ENCODE measurements around the gene CRB2.
"Not testable (repeated sequence)": the region's sequence is repeated elsewhere in the genome, so short reads cannot be mapped to it uniquely, and the experiment has no call there.

Gene CRB2

GRCh38 chr9:123329329-123329955 lies 26.6 kb upstream of the CRB2 start:
- no peak for DNase-seq (ENCODE audit: low spot score)

- no peak for DNase-seq (ENCODE audit: low spot score)
Measured at GRCh38 chr9:123331346-123332060, 24.5 kb upstream of the CRB2 start.

GRCh38 chr9:123333058-123333669 lies 22.8 kb upstream of the CRB2 start:
- not testable (repeated sequence) for DNase-seq (ENCODE audit: low spot score)

DNA sequence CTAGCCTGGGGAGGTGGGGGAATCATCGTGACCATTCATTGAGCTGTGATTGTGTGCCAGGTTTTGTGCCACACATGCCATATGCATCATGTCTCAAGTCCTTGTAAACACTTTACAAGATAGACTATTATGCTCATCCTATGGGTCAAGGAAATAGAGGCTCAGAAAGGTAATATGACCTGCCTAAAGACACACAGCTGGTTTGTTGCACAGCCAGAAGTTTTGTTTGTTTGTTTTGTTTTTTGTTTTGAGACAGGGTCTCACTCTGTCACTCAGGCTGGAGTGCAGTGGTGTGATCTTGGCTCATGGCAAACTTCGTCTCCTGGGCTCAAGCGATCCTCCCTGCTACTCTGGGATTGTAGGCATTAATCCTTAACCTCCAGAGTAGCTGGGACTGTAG lies 21.4 kb upstream of the CRB2 start:
- no peak for DNase-seq (ENCODE audit: low spot score)

DNA sequence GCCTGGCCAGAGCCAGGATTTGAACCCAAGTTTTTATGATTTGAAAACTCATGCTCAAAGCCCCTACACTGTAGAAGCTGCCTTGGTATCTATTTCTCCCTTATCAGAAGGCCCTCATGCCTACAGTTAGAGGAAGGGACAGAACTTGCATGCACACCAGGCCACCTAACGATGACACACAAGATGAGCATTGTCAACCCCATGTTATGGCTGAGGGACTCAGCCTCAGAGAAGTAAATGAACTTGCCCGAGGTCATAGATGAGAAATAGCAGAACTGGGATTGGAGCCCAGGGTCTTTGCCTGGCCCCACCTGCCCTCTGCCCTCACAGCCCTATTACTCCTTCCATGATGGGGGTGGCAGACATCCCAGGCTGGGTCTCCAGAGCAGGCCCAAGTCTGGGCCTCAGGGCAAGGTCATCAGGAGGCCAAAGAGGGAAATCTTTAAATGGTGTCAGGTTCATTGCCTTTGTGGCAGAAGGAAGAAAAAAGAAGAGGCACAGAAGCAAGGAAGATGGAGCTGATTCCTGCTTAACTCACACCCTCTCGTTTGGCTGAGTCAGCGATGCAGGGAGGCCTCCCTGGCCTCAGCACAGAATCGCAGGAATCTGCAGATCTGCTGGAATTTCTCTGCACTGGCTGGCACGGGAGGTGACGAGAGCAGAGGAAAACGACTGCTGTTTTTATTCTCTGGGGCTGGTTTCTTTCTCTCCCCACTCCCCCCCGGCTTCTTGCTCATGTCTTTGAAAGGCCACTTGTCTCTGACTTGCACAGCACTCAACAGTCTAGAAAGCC lies 20.6 kb upstream of the CRB2 start:
- DNase-seq (ENCODE audit: low spot score): no peak

DNA sequence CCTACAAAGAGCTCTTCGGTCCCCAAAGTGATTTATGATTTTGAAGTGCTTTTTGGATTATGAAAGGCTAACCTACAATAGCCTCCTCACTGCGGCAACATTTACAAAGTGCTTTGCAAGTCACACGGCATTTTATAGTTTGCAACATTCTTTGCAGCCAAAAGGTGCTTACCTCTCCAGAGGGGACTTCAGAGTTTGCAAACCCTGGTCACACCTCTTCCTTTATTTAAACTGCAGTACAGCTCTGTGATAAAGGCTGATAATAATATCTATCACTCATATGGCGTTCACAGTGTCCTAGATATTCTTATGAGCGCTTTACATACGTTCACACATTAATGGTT lies 20.0 kb upstream of the CRB2 start:
- DNase-seq (ENCODE audit: low spot score): no peak

DNA sequence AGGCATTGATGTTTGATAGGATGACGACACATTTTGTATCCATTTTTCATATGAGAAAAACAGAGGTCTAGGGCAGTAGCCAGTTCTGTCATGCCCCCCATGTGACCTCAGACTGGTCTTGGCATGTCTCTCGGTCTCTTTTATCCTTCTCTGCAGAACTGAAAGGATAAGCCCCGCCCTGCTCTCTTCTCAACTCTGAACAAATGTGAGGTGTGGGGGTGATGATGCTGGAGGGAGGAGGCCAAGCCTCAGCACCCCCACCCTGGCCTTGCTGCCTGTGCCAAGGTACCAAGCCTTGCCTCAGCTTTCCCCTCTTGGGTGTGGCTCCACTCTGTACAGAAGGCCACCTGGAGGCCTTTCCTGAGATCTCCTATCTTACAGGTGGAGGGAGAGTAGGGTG lies 19.5 kb upstream of the CRB2 start:
- no peak for DNase-seq (ENCODE audit: low spot score)

GRCh38 chr9:123336959-123337358 lies 19.0 kb upstream of the CRB2 start:
- no peak for DNase-seq (ENCODE audit: low spot score)

- DNase-seq (ENCODE audit: low spot score): no peak
Measured at GRCh38 chr9:123337971-123338370, 18.0 kb upstream of the CRB2 start.

DNA sequence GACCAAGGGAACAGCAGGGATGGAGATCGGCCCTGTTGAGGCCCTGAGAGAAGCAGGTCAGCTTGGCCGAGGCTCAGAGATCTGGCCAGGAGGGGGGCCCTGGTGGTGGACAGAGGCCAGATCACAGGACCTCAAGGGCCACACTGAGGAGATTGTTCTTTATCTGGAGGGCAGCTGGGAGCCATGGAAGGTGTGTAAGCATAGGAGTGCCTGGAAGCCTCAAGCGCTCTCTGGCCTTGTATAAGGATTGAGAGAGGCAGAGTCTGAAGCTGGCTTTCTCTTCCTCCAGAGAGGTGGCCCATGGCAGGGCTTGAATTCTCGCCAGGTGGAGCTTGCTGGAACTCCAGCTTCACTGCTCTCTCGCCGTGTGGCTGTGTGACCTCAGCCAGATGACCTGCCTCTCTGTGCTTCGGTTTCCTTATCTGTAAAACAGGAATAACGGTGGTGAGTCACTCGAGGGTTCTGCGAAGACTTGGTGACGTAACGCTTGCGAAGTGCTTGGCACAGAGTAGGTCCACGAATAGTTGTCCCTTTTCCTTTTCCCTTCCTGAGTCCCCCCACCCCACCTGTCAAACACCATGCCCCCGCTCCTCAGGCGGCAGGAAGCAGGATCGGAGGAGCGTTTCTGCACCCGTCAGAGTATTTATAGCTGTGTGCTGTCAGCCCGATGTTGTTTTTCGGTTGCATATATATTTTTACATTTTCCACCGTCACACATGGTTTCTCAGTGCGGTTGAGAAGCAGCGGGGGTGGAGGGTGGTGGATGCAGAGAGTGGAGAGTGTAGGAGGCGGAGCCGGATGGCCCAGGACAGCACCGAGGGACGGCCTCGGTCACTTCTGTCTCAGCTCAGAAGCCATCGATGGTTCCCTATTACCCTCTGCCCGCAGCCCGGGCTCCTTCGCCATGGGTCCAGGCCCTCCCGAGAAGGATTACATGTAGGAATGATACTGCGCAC lies 17.0 kb upstream of the CRB2 start:
- no peak for DNase-seq (ENCODE audit: low spot score)

DNA sequence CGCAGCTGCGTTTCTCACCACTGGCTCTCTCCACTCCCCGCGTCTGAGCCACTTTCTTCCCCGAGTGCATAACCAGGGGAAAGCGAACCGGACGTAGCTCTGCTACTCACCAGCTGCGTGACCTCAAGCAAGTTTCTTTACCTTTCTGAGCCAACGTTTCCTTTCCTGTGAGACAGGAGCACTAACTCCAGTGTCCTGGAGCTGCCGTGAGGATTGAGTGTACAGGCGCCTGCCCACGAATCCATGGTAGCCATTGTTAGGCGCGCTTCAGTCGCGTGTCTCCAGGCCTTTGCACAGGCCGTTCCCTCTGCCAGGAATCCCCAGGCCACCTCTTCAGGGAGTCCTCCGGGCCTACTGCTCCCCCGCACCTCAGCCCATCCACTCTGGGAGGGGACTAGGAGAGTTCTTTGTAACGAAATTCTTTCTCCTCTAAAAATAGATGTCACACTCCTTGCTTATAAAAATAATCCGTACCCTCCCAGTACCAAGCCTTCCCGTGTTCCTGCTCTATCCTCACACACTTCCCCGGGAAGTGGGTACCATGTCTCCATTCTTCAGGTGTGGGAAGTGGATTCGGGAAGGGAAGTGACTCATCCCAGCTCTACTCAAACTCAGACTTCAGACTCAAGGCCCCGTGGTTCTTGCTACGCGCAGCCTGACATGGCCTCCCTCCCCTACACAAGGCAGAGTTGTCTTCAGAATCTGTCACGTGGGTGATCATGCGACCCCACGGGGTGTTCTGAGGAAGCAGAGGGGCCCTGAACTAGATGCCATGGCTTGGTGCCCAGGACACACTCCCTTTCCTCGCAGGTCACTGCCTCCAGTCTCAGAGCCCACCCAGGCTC lies 16.1 kb upstream of the CRB2 start:
- DNase-seq (ENCODE audit: low spot score): no peak

DNA sequence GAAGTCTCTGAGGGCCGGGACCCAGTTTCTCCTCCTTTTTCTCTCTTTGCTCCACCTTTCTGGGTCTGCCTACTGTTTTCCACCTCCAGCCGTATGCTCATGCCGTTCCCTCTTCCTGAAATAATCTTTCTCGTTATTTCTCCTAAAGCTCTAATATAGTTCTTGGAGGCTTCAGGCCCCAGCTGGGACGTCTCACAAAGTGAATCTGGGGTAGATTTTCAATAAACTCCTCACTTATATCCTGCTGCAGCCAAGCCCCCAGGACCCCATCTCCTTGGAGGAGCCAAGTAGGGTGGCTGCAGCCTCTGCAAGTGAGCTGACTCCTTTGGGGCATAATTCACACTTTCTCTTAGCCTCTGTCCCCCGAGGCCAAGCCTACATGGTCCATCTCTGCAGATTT lies 14.2 kb upstream of the CRB2 start:
- DNase-seq (ENCODE audit: low spot score): no peak

GRCh38 chr9:123342247-123342646 lies 13.8 kb upstream of the CRB2 start:
- no peak for DNase-seq (ENCODE audit: low spot score)

GRCh38 chr9:123343443-123344191 lies 12.4 kb upstream of the CRB2 start:
- DNase-seq (ENCODE audit: low spot score): no peak

DNA sequence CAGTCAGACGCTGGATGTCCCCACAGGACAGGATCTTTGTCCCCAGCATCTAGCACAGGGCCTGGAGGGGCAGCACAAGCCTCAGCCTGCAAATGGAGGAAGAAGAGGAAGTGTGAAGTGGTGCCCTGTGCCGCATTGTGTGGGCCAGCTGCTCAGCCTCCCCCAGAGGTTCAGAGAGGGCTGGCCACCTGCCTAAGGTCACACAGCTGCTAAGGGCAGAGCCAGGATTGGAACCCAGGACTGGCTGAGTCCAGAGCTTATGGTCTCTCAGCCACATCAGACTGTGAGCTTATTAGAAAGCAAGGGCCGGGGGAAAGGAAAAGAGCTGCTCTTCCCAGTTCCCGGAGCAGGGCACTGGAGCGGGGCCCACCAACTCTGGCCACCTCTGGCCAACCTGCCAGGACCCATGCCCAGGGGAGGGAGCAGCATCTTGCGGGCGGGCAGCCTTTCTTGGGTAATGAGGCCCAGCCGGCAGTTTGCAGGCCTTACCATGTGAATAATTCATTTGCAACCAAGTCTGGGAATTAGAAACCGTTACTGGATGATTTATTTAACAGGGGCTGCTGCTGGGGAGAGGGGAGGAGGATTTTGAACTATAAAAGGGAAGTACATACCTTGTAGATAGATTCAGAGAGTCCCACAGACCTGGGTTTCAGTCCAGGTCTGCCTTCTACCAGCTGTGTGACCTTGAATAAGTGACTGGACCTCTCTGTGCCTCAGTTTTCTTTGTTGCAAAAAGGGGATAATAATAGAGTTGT lies 11.6 kb upstream of the CRB2 start:
- no peak for DNase-seq (ENCODE audit: low spot score)

- no peak for DNase-seq (ENCODE audit: low spot score)
Measured at GRCh38 chr9:123345567-123345955, 10.4 kb upstream of the CRB2 start.

DNA sequence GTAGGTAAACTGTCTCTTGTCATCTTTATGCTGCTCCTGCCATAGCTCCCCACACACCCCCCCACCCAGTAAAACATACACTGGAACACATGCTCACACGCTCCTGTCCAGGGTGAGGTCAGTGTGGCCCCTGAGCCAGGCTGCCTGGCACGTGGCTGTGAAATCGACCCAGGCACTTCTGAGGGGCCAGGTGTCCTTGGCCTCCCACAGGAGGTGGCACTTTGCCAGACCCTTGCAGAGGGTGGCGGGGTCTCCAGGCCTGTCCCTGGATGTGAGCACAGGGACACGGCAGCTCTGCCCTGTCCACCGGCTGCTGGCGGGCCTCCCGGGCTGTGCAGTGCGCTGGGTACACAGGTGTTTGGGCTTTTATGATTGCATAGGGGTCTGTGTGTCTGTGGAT lies 10.0 kb upstream of the CRB2 start:
- no peak for DNase-seq (ENCODE audit: low spot score)

GRCh38 chr9:123346826-123347225 lies 9.2 kb upstream of the CRB2 start:
- DNase-seq (ENCODE audit: low spot score): no peak

Data from cerebellar cortex (tissue), 1 donor.